GM12878 (cell line): ENCODE data around the gene SOX5.

Source experiments
- EZH2 ChIP-seq: IDR thresholded peaks from 2 replicates; pipeline ENCODE4 v1.6.1; 2012; ENCODE audit warnings: low read depth, mild to moderate bottlenecking, control low read depth, inconsistent platforms, low read length, borderline replicate concordance; ENCODE audit not compliant: control insufficient read depth
- GATAD2B ChIP-seq: fragments of 450-650 bp; conservative IDR thresholded peaks from 2 replicates; pipeline ENCODE4 v1.6.1; 2017; ENCODE audit warnings: low read depth, mild to moderate bottlenecking, moderate library complexity
- NR2F1 ChIP-seq: fragments of 450-650 bp; conservative IDR thresholded peaks from 2 replicates; pipeline ENCODE4 v1.6.1; 2017; ENCODE audit warnings: mild to moderate bottlenecking
- POLR2A ChIP-seq: IDR thresholded peaks from 2 replicates; pipeline ENCODE4 v1.6.1; 2011; ENCODE audit warnings: low read depth, mild to moderate bottlenecking, low read length
- POLR2AphosphoS5 ChIP-seq: IDR thresholded peaks from 2 replicates; pipeline ENCODE4 v1.6.1; 2011; ENCODE audit warnings: mild to moderate bottlenecking, low read length, inconsistent platforms
- TF ChIP-seq, protein P1 (sequence below), 3 experiments: IDR thresholded peaks in 2 of 3; conservative IDR thresholded peaks in 1 of 3; 2 replicates each; pipeline ENCODE4 v1.5.1; 2011; ENCODE audit warnings: low read depth in 3 of 3, low read length in 3 of 3, mild to moderate bottlenecking in 3 of 3, control low read depth in 2 of 3, moderate library complexity in 2 of 3, inconsistent platforms in 1 of 3, mixed read lengths in 1 of 3; ENCODE audit not compliant: control insufficient read depth in 2 of 3, insufficient read depth in 1 of 3; ENCODE audit errors: extremely low read depth in 1 of 3
- TF ChIP-seq, protein P2 (sequence below): IDR thresholded peaks from 2 replicates; pipeline ENCODE4 v1.6.1; 2011; ENCODE audit warnings: borderline replicate concordance, low read depth, mild to moderate bottlenecking, moderate library complexity, mixed read lengths, low read length; ENCODE audit not compliant: insufficient read depth; ENCODE audit errors: extremely low read length

DNA sequence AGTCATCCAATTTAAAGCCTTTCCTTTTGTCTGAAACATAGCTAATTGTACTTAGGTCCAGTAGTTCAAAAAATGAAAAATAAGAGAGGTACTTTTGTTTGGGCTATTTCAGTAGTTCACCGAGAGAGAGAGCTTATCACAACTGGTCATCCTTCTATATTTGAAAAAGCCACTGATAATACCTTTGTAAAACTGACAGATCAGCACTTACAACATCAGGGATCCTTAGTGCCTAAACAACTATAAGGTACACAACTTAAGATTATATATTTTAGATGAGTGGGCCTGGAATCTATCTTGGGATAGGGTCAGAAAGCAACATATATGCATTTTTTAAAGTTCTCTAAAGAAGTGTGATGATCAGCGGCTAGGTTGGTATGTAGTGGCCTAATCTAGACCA lies 97.9 kb downstream of the SOX5 start:
- TF ChIP-seq EZH2 (no peak), POLR2A (no peak), NR2F1 (no peak), GATAD2B (no peak), POLR2AphosphoS5 (no peak)
- TF ChIP-seq, protein P1, sequence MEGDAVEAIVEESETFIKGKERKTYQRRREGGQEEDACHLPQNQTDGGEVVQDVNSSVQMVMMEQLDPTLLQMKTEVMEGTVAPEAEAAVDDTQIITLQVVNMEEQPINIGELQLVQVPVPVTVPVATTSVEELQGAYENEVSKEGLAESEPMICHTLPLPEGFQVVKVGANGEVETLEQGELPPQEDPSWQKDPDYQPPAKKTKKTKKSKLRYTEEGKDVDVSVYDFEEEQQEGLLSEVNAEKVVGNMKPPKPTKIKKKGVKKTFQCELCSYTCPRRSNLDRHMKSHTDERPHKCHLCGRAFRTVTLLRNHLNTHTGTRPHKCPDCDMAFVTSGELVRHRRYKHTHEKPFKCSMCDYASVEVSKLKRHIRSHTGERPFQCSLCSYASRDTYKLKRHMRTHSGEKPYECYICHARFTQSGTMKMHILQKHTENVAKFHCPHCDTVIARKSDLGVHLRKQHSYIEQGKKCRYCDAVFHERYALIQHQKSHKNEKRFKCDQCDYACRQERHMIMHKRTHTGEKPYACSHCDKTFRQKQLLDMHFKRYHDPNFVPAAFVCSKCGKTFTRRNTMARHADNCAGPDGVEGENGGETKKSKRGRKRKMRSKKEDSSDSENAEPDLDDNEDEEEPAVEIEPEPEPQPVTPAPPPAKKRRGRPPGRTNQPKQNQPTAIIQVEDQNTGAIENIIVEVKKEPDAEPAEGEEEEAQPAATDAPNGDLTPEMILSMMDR (IDR thresholded peaks at IDR 0.05 in 2 of 3, conservative IDR thresholded peaks at IDR 0.05 in 1 of 3; ENCODE audit: control insufficient read depth in 2 of 3, extremely low read depth in 1 of 3, insufficient read depth in 1 of 3, low read depth in 3 of 3, low read length in 3 of 3) = no peak
- TF ChIP-seq, protein P2, sequence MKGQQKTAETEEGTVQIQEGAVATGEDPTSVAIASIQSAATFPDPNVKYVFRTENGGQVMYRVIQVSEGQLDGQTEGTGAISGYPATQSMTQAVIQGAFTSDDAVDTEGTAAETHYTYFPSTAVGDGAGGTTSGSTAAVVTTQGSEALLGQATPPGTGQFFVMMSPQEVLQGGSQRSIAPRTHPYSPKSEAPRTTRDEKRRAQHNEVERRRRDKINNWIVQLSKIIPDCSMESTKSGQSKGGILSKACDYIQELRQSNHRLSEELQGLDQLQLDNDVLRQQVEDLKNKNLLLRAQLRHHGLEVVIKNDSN = no peak
